Neutrophil (primary cell): ENCODE data around the gene HLA-DQB1.

Experiments used
- H3K27ac ChIP-seq: fragments of 200-600 bp; sonication (generic); 2 replicates; pipeline ENCODE4 v1.5.1; 2016; ENCODE audit warnings: mild to moderate bottlenecking, moderate library complexity
- H3K27me3 ChIP-seq: fragments of 200-600 bp; sonication (generic); 2 replicates; pipeline ENCODE4 v1.6.0; 2016; ENCODE audit warnings: mild to moderate bottlenecking
- H3K36me3 ChIP-seq: fragments of 200-600 bp; sonication (generic); 2 replicates; pipeline ENCODE4 v1.5.1; 2017
- H3K4me1 ChIP-seq, 2 experiments: fragments of 200-600 bp in 1 of 2; sonication (generic) in 1 of 2; 1 replicate in 1 of 2; 2 replicates in 1 of 2; pipeline versions ENCODE4 v1.5.1 to v1.6.1; 2013 to 2016; ENCODE audit warnings: low read depth in 1 of 2, low read length in 1 of 2, mild to moderate bottlenecking in 1 of 2, moderate library complexity in 1 of 2; ENCODE audit not compliant: control insufficient read depth in 1 of 2, insufficient read depth in 1 of 2
- H3K4me3 ChIP-seq, 2 experiments: fragments of 200-600 bp in 1 of 2; sonication (generic) in 1 of 2; 1 replicate in 1 of 2; 2 replicates in 1 of 2; pipeline ENCODE4 v1.5.1; 2013 to 2016; ENCODE audit warnings: low read depth in 1 of 2, low read length in 1 of 2, mild to moderate bottlenecking in 1 of 2, moderate library complexity in 1 of 2
- H3K9me3 ChIP-seq: fragments of 200-600 bp; sonication (generic); 2 replicates; pipeline ENCODE4 v1.5.1; 2016
- CTCF ChIP-seq: fragments of 200-600 bp; sonication (generic); IDR thresholded peaks from 2 replicates; pipeline ENCODE4 v1.5.1; 2016; ENCODE audit warnings: antibody characterized with exemption

The HLA-DQB1 gene

GRCh38 chr6:32697031-32697430 lies 30.6 kb upstream of the HLA-DQB1 start:
- Histone ChIP-seq H3K4me1 (no peaks in the 10 kb centered on the region), H3K9me3 (no peaks in the 10 kb centered on the region), H3K27ac (no peak overlapping the region), H3K36me3 (no peaks in the 10 kb centered on the region), H3K27me3 (peaks cover 57% of the 10 kb centered on the region), H3K4me3 (no peak overlapping the region)
- TF ChIP-seq CTCF = no peak

GRCh38 chr6:32692019-32692418 lies 25.6 kb upstream of the HLA-DQB1 start:
- Histone ChIP-seq H3K4me3 (no peak overlapping the region), H3K27ac (no peak overlapping the region), H3K36me3 (no peaks in the 10 kb centered on the region), H3K9me3 (no peaks in the 10 kb centered on the region), H3K4me1 (no peaks in the 10 kb centered on the region), H3K27me3 (peaks cover 34% of the 10 kb centered on the region)
- TF ChIP-seq CTCF = peak; percentile 27

- H3K27ac ChIP-seq = no peak overlapping the region
- H3K4me3 ChIP-seq = no peak overlapping the region
- peaks cover 0 to 8% of the 10 kb centered on the region in 2 experiments for H3K4me1 ChIP-seq
- H3K36me3 ChIP-seq = no peaks in the 10 kb centered on the region
- H3K27me3 ChIP-seq = peaks cover 27% of the 10 kb centered on the region
- TF ChIP-seq CTCF = no peak
- no peaks in the 10 kb centered on the region for H3K9me3 ChIP-seq
Observed at GRCh38 chr6:32689531-32690501, 23.4 kb upstream of the HLA-DQB1 start.

GRCh38 chr6:32685603-32686002 lies 19.1 kb upstream of the HLA-DQB1 start:
- Histone ChIP-seq H3K27me3 (peaks cover 30% of the 10 kb centered on the region), H3K36me3 (no peaks in the 10 kb centered on the region), H3K27ac (no peak overlapping the region), H3K4me3 (no peak overlapping the region), H3K4me1 (peaks cover 0 to 8% of the 10 kb centered on the region in 2 experiments), H3K9me3 (no peaks in the 10 kb centered on the region)
- TF ChIP-seq CTCF = no peak

- no peak for TF ChIP-seq CTCF
- H3K4me1 ChIP-seq = peaks cover 5 to 14% of the 10 kb centered on the region in 2 experiments
- peaks cover 20% of the 10 kb centered on the region for H3K27me3 ChIP-seq
- no peaks in the 10 kb centered on the region for H3K36me3 ChIP-seq
- no peaks in the 10 kb centered on the region for H3K9me3 ChIP-seq
- H3K27ac ChIP-seq = no peak overlapping the region
- no peak overlapping the region for H3K4me3 ChIP-seq
Observed at GRCh38 chr6:32684246-32684645, 17.8 kb upstream of the HLA-DQB1 start.
